GM12801 (cell line): ENCODE measurements around the gene DCDC2.

Experiments
- CTCF ChIP-seq: IDR thresholded peaks from one replicate; pipeline ENCODE4 v1.5.1; 2011; ENCODE audit warnings: control low read depth; ENCODE audit not compliant: insufficient read length; ENCODE audit errors: extremely low read depth

DCDC2 gene

GRCh38 chr6:24381476-24382219, 23.8 kb upstream of the DCDC2 start:
- no peak for TF ChIP-seq CTCF

GRCh38 chr6:24378473-24379097, 20.7 kb upstream of the DCDC2 start:
- no peak for TF ChIP-seq CTCF

GRCh38 chr6:24376871-24377270, 19.0 kb upstream of the DCDC2 start:
- TF ChIP-seq CTCF, result no peak

- TF ChIP-seq CTCF, result no peak
Measured at GRCh38 chr6:24374612-24375011, 16.8 kb upstream of the DCDC2 start.

GRCh38 chr6:24359640-24360454, 2.0 kb upstream of the DCDC2 start:
- no peak for TF ChIP-seq CTCF

GRCh38 chr6:24358219-24358821, 461 bp upstream of the DCDC2 start:
- no peak for TF ChIP-seq CTCF
